ENCODE results near the gene HSPA1L.

Gene HSPA1L

DNA sequence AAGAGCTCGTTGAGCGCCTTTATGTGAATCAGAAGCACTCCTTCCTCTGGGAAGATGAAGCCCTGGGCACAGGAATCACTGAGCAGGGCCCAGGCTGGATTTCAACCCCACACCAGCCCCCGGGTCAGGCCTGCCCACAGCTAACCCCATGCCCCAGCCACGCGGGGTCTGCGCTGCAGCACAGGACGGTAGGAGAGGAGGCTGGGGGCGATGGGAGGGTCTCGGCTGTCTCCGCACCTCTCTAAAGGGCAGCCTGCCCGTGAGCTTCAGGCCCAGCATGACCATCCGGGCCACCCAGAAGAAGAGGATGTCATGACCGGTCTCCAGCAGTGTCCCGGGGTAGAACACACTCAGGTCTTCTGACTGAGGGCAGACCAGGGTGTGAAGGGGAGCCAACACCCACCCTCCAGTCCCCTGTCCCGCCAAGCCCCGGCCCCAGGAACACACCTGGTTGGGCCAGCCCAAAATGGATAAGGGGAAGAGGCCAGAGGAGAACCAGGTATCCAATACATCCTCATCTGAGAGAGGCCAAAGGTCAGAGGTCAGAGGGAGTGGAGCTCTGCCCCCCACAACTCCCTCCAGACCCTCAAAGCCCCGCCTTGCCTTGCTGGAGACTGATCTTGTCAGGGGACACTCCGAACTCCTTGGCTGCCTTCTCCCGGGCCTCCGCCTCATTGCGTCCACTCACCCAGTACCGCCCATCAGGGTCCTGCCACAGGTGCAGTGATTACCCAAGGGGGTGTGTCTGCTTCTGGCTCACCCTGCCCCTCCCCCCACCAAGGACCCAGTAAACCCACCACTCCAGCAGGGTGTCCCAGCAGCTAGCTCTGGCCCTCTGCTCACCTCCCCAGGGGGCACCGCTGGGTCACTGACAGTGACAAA is 33.6 kb downstream of the HSPA1L start:
- no peak for DNase-seq (ENCODE audit: low spot score)

DNA sequence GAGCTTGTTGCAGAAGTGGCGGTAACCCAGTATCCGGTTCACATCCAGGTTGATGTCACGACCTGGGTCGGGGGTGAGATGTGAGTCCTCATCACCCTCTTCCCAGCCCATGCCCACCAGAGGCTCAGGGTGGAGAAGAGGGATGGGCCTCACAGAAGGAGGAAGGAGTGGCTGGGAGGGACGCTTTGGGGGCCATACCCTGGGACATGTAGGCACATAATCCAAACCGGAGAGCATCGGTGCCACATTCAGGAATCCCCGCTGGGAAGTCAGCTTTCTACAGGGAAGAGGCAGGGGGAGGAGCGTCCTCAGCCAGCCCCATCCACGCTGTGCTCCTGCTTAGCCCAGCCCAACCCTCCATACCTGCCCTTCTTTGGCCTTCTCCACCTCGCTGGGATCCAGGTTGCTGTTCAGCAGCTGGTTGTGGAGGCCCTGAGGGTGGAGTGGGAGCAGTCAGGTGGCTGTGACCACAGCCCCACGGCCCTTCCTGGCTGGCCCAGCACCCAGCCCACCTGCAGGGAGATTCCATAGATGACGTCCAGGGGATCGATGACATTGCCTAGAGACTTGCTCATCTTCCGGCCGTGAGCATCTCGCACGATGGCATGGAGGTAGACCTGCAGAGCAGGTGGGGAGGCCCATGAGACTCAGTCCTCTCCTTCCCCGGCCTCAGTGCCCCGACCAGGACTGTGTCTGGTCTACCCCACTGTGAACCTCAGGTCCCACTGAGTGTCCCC is 34.4 kb downstream of the HSPA1L start:
- DNase-seq (ENCODE audit: low spot score) = no peak

GRCh38 chr6:31779908-31780307 is 35.2 kb downstream of the HSPA1L start:
- no peak for DNase-seq (ENCODE audit: low spot score)

GRCh38 chr6:31778999-31779885 is 35.8 kb downstream of the HSPA1L start:
- DNase-seq (ENCODE audit: low spot score) = no peak

- no peak for DNase-seq (ENCODE audit: low spot score)
Observed at GRCh38 chr6:31778193-31778592, 36.9 kb downstream of the HSPA1L start.

DNA sequence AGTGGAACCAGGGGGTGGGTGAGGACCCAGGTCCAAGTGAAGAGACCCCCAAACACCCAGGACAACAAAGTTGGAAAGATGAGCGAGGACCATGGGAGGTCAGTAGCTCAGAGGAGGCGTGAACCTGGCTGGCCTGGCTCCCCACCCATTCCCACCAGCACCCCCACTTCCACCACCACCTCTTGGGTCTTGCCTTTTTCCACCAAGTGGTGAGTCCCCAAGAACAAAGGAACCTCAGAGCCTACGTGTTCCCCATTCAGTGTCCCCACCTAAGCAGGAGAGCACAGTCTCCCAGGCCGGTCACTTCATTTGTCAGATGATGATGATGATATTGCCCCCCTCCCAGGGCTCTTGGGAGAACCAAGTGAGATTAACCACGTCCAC is 37.4 kb downstream of the HSPA1L start:
- DNase-seq (ENCODE audit: low spot score) = no peak

DNA sequence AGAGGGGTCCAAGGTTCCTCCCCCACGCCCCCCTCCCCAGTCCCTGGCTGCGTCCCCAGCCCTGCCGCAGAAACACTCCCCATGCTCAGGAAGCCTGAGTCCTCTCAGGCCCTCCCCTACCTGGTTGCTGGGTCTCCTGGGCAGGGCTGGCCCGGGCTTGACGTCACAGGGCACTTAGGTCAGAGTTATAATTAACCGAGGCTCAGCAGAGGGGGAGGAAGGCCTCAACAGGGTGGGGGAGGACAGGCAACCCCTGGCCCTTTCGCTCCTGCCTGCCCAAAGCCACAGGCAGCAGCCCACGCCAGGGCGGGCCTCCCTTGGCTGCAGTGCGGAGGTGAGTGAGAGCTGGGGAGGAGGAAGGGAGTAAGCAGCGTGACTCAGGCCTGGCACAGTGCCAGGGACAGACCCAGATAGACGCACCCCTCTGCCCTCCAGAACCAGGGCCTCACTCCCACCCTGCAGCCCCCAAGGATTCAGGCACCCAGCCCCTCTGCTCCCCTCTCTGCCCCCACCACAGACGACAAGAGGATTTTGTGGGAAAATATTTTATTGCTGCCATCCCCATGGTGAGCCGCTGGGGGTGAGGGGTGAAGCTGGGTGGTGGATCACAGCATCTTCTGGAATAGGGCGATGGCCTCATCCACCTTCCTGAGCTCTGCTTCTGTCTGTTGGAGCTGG is 38.0 kb downstream of the HSPA1L start, which contains the start of gene VWA7:
Gene VWA7 (minus strand): TSS at position 340 of the 678 bp plus-strand sequence. CDS start 549 bp downstream, outside the sequence.
- no peak for DNase-seq (ENCODE audit: low spot score)

DNA sequence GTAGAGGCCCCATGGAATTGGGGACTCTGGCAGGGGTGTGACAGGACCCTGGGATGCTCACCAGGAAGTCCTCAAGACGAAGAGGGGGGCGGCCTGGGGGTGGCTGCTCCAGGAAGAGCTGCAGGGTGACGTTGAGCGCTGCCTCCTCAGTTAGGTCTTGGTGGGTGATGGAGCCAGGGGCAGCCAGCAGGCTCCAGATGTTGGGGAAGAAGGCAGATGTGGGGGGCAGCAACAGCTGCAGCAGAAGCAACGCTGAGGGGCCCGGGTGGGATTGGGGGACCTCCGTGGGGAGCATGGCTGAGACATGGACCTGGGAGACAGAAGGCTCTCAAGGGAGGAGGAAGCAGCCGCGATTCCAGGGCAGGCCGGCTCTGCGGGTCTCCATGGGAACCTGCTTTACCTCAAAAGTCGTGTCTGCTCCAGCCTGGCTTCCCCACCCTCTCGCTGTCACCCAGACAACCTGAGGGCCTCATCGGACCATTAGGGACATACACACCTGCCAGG is 38.5 kb downstream of the HSPA1L start:
- DNase-seq (ENCODE audit: low spot score) = no peak

- DNase-seq (ENCODE audit: low spot score) = no peak
Observed at GRCh38 chr6:31775633-31776484, 39.2 kb downstream of the HSPA1L start.

DNA sequence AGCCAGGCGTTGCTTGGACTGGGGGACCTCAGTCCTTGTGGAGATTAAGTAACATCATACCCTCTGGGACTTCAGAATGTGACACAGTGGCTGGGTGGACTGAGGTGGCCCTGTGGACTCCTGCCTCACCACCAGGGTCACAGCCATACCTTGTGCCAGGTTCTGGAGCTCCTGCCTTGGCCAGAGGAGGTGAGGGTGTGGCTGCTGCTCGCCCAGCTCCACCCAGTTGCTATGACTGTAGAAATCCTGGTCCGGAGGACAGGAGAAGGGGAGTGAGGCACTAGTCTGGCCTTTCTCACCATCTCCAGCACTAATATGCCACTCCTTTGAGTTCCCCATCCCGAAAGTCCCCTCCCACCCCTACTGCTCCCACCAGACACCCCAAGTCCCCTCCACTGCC is 39.9 kb downstream of the HSPA1L start:
- DNase-seq (ENCODE audit: low spot score) = no peak

- DNase-seq (ENCODE audit: low spot score) = no peak
Observed at GRCh38 chr6:31771992-31772358, 43.1 kb downstream of the HSPA1L start.

DNA sequence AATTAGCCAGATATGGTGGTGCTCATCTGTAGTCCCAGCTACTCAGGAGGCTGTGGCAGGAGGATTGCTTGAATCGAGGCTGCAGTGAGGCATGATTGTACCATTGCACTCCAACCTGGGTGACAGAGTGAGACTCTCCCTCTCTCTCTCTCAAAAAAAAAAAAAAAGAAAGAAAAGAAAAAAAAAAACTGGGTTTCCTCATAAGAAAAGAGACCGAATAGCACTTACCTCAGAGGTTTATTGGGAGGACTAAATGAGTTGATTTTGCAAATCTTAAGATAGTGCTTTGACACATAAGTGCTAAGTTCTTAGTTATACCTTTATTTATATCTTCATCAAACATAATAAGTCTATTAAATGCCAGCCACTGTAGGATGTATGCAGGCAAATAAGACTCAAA is 44.2 kb downstream of the HSPA1L start:
- DNase-seq (ENCODE audit: low spot score) = no peak

DNA sequence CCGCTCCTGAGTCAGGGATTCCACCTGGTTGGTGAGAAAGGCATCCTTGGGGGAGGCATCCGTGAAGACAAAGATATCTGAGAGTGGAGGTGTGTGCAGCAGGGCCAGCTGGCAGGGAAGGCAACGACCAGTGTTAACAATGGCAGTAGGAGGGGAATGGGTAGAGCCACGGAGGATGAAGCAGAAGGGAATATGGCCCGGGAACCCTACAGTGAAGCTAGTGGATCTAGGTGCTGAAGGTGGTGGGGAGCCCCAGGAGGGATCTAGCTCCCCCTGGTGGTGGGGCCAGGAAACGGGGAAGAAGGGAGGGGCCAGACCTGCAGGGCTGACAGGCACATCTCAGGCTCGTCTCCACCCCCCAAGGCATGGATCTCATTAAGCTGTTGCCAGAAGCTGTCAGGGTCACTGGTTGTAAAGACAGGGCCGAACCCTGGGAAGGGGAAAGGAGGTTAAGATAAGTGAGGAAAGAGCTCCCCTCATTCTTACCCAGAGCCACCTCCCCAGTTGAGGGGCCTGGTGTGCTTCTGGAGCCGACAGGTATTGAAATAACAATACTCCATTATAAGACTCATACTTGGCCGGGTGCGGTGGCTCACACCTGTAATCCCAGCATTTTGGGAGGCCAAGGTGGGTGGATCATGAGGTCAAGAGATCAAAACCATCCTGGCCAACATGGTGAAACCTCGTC is 45.3 kb downstream of the HSPA1L start:
- no peak for DNase-seq (ENCODE audit: low spot score)

GRCh38 chr6:31768363-31769257 is 46.5 kb downstream of the HSPA1L start:
- DNase-seq (ENCODE audit: low spot score) = no peak

GRCh38 chr6:31767096-31767645 is 47.9 kb downstream of the HSPA1L start:
- no peak for DNase-seq (ENCODE audit: low spot score)

- no peak for DNase-seq (ENCODE audit: low spot score)
Observed at GRCh38 chr6:31765910-31766794, 48.9 kb downstream of the HSPA1L start.

GRCh38 chr6:31765559-31765909 is 49.5 kb downstream of the HSPA1L start:
- no peak for DNase-seq (ENCODE audit: low spot score)

GRCh38 chr6:31764198-31764597 is 50.9 kb downstream of the HSPA1L start:
- no peak for DNase-seq (ENCODE audit: low spot score)

All from kidney capillary endothelial cell (primary cell).